GM15510 (cell line): ENCODE results near the gene PROSER3.

Experiments used
- POLR2A ChIP-seq: IDR thresholded peaks from 3 replicates; pipeline ENCODE4 v1.6.1; 2011; ENCODE audit warnings: borderline replicate concordance; ENCODE audit not compliant: insufficient read length; ENCODE audit errors: extremely low read depth

The PROSER3 gene

DNA sequence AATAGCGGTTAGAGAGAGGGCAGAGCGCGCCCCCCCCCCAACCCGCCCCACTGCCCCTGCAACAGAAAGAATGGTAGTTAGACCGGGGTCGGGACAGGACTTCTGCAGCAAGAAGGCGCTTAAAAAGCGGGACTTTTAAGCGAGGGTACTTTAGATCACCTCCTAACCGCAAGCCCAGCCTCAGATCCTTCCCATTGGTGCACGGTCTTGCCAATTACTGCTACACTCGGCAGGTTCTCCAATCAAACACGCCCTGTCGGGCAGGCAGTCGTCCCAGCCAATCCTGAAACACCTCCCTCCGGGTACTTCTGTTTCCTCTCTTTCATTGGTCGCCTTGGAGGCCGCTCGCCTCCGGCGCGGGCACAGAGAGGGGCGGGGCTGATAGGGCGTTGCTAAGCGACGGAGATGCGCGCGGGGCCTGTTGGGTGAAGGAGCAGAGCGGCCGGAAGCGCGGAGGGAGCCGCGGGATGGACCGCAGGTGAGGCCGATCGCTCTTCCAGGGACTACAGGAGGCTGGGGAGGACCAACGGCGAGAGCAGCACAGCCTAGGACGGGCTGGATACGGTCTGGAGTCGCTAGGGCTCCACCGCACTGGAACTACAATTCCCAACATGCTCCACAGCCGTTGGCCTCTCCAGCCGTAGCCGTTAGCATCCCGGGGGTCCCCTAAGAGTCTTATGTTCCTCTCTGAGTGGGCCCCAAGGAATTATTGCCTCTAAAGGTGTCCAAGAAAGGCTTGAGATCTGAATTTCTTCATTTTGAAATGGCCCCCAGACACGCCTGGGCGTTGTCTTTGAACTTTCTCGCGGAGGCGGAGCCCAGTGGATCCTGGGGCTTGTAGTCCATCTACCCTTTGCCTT lies at the start of gene PROSER3:
TSS of gene PROSER3 (plus strand) at position 428 of the 860 bp plus-strand sequence. CDS start at position 468, 40 bp downstream.
- peak; percentile 80 for TF ChIP-seq POLR2A

DNA sequence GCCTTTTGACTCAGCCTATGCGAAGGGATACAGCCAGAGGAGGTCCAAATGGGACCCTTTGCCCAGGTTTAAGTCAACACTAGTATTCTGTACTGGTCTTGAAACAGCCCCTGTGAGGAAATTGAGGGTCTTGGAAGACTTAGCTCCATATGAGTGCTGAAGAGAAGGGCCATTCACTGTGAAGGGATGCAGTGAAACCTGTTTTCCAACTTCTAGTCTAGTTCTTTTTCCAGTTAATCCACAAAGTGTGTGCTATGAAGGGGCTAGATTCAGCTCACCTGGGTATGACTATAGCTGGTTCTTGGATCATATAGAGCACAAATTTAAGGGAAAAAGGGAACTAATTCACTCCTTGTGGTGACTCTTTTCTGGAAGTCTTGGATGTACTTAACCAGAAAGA lies 49.6 kb upstream of the PROSER3 start:
- no peak for TF ChIP-seq POLR2A

DNA sequence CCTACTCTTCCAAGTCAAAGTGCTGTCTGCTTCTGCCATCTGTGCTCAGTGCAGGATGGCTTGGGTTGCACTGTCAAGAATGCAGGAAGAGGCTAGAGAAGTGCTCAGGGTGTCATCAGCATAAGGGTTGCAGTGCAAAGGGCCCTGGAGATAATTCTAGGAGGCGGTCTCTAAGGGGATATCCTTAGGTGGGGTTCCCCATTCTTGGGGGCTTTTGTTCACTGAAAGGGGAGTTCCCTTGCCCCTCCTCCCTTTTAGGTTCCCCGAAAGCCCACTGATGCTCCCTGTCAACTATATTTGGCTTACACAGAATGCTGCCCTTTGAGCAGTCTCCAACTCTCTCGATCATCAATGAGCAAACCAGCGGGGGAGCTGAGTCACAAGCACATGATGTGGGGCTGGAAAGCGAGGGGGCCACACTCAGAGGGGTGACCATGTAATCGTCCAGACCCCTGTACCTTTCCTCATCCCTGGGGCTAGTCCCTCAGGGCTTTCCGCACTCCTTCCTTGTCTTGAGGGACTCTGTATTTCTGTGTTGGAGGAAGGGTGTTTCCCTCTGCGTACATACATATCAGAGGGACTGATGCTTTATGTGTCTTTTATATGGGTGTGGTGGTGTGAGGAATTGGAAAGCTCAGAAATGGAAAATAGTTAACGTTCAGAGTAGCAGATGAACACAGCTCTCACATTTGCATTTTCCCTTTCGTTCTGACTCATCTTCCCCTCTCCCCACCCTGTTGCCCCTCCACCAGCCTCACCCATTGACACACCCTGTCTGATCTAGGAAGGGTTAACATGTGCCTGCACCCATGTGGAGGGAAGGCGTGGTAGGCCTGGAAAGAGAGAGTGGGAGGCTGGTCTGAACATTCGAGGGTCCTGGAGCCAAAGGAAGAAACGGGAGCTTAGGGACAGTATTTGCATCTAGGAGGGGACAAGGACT lies 46.9 kb upstream of the PROSER3 start:
- TF ChIP-seq POLR2A: peak; percentile 33

DNA sequence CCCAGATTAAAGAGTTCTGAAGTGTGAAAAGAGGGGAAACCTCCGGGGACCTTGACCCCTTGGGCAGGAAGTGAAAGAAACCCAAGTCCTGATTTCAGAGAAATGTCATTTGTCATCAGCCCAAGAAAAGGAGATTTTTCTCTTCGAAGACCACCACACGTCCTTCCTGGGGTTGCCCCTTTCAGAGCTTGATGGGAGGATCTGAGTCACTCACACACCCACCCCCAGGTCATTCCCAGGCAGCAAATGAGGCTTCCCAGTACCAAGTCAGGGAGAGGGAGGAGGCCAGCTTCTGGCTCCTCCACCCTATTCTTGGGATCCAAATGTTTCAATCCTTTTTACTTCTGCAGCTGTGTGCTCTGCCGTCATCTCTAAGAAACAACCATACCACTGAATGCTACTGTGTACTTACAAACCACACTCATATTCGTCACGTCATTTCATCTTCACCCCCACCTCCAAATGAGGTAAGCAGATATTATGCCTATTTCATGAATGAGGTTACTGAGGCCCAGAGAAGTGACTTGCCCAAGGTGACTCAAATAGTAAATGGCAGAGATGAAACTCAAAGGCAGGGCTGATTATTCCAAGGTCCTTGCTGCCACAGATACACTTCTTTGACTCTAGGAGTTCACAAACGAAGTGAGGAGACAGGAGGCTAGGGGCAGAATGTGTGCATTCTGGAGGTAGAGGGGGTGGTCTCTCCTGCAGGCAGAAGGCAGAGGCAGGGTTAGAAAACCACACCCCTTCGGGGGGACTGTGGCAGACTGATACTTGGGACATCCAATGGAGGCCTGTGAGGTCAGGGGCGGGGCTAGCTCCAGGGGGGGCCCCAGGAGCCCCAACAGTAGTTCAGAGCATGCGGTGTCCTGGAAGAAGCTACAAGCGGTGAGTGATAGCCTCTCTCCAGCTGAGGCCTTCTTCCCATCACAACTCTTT lies 45.1 kb upstream of the PROSER3 start:
- TF ChIP-seq POLR2A: peak; percentile 91

DNA sequence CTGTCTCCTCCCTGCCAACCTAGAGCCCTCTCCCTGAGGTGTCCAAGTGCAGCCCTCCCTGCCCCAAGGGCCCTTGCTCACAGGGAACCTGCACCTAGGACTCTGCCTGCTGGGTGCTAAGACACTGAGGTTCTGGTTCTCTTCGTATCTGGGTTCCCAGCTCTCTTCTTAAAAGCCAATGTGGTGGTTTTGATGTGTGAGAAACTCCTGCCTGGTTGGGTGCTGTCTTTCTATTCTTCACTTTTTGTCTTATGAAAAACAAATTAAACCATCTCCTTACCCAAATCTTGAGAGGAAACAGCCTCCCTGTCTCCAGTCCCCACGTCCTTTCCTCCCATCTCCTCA lies 44.5 kb upstream of the PROSER3 start:
- TF ChIP-seq POLR2A: no peak

DNA sequence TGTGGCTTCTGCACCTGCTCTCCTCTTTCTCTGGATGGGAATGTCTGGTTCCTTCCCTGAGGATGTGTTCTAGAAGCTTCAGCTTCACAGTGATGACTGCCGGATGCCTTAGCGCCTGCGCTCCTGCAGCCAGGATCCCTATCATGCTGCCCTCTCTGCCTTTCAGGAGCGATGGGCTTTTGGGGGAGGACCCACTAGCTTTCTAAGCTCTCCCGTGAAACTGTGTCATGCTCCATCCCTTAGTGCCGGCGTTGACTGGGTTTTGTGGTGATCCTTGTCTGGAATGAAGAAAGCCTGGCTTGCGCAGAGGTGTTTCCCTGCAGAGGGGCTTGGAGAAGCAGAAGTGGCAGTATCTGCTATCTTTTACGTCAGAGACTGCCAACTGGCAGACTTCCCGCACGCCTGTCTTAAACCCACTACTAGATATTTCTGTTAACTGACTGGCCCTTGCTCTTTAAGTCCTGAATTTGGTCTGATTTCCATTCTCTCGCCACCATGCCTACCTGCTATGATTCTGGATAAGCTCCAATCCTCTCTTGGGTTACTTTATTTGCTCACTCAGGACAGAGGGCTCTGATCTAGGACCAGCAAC lies 44.0 kb upstream of the PROSER3 start:
- no peak for TF ChIP-seq POLR2A

DNA sequence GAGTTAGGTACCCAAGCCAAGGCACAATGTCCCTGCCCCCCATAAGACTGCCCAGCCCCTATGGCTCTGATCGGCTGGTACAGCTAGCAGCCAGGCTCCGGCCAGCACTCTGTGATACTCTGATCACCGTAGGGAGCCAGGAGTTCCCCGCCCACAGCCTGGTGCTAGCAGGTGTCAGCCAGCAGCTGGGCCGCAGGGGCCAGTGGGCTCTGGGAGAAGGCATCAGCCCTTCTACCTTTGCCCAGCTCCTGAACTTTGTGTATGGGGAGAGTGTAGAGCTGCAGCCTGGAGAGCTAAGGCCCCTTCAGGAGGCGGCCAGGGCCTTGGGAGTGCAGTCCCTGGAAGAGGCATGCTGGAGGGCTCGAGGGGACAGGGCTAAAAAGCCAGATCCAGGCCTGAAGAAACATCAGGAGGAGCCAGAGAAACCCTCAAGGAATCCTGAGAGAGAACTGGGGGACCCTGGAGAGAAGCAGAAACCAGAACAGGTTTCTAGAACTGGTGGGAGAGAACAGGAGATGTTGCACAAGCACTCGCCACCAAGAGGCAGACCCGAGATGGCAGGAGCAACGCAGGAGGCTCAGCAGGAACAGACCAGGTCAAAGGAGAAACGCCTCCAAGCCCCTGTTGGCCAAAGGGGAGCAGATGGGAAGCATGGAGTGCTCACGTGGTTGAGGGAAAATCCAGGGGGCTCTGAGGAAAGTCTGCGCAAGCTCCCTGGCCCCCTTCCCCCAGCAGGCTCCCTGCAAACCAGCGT lies 43.2 kb upstream of the PROSER3 start:
- peak; percentile 20 for TF ChIP-seq POLR2A

DNA sequence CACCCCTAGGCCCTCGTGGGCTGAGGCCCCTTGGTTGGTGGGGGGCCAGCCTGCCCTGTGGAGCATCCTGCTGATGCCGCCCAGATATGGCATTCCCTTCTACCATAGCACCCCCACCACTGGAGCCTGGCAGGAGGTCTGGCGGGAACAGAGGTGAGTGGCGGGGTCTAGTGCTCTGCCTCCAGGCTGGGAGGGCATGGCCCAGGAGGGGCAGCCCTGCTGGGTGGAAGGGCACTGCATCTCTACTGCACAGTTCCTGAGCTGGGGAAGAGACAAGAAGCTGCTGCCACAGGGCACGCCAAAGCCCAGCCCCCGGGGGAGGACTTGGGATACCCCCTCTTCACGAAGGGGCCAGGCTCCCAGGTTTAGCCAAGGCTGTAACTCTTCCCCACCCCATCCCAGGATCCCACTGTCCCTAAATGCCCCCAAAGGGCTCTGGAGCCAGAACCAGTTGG lies 42.6 kb upstream of the PROSER3 start:
- no peak for TF ChIP-seq POLR2A

DNA sequence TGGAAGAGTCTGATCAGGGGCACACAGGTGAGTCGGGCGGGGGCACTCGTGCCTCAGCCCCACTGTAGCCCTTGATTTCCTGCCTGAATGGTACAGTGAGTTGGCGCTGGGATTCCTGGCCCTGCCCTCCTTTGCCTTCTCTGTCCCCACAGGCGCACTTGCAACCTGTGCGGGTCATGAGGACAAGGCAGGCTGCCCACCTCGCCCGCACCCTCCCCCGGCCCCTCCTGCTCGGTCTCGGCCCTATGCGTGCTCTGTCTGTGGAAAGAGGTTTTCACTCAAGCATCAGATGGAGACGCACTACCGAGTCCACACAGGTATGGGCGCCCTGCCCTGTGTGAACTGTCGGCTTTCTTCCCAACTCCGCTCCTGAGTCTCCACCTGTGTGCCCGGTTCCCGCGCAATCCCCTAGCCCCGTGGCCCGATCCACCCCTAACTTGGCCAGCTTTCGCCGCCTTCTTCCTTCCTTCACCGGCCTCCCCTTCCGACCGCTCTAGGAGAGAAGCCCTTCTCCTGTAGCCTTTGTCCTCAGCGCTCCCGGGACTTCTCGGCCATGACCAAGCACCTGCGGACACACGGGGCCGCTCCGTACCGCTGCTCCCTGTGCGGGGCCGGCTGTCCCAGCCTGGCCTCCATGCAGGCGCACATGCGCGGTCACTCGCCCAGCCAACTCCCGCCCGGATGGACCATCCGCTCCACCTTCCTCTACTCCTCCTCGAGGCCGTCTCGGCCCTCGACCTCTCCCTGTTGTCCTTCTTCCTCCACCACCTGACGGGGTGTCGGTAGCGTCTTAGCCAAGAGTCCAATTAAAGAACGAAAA lies 41.8 kb upstream of the PROSER3 start:
- peak; percentile 23 for TF ChIP-seq POLR2A

DNA sequence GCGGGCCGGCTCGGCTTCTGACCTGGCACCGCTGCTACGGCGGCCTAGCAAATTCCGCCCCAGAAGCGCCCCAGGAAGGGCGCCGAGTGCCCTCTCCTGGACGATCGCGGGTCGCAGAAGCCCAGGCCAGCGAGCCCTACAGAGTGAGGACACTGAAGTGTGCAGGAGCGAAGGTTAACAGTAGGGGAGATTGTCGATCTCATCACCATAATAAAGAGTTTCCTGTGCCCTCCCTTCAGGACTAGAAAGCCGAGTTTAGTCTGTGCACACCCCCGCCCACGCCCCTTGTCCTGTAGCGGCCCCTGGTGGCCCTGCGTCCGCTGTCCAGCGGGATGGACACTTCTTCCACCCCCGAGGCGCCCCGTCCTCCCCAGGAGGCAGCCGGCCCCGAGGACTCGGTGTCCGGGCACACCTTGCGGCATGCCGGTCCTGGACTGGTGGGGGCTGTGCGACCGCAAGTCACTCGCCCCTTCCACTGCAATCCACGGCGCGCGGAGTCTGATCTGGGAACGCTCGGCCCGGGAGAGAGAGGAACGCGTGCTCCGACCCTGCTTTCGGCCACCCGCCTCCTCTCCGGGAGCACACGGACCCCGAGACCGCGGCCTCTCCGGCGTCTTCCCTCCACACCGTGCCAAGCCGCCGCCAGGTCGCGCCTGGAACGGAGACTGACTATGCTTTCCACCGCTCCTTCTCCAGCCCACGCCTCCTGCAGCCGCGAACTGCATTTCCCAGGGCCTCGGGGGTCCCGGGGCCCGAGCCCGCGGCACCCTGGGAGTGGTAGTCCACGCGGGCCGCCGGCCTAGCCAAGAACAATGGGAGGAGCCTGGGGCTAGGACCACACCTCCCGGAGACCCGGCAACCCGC lies 40.9 kb upstream of the PROSER3 start:
- peak; percentile 60 for TF ChIP-seq POLR2A

DNA sequence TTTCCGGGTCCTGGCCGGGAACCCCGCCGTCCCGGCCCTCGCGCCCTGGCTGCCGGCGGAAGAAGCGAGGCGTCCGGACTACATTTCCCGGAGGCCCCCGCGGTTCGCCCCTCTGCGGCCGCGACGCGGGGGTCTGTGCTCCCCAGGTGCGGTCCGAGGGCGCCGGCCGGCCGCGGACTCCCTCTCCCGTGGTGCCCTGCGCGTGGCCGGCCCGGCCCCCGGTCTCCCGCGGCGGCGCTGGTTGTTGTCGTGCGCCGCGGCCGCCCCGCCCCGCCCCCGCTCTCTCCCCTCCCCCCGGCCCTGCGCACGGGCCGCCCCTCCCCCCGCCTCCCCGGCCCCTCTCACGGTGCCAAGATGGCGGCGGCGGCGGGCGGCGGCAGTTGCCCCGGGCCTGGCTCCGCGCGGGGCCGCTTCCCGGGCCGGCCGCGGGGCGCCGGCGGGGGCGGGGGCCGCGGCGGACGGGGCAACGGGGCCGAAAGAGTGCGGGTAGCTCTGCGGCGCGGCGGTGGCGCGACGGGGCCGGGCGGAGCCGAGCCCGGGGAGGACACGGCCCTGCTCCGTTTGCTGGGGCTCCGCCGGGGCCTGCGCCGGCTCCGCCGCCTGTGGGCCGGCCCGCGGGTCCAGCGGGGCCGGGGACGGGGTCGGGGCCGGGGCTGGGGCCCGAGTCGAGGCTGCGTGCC lies 40.2 kb upstream of the PROSER3 start, which contains the start of gene KMT2B:
TSS of gene KMT2B (plus strand) at position 339 of the 680 bp plus-strand sequence. CDS start at position 355, 16 bp downstream.
- TF ChIP-seq POLR2A: peak; percentile 42
